K562 (cell line): Measurements from ENCODE around the gene ZNF652. TPM values are rescaled to one million over a fixed set of nuclear protein-coding genes. Genes with fewer than 3 reads are reported as not detected.

Experiments
- ATAC-seq: fragments of 200-7000 bp; cut with Tn5 transposase; 3 replicates; pipeline ENCODE4 v1.9.1; 2020; ENCODE audit warnings: moderate library complexity
- BruUV-seq: library from RNA; stranded (reverse); fragments of 400-500 nt; replicated peaks from 2 replicates; lab custom pipeline; 2021; lab: Mats Ljungman, UMichigan
- CTCF ChIA-PET: fragments of 300-600 bp; formaldehyde crosslinking; extraction: SDS; loops from one replicate; lab custom pipeline; 2021; ENCODE audit warnings: low intra/inter-chr PET ratio; lab: Yijun Ruan, JAX
- POLR2A ChIA-PET: fragments of 300-600, 350-650 bp; sonication (Branson Sonifier 250); formaldehyde crosslinking; extraction: SDS; loops from one replicate; lab custom pipeline; 2021; ENCODE audit warnings: antibody characterized with exemption, inconsistent platforms; lab: Yijun Ruan, JAX
- DNase-seq, 4 experiments: peaks; one replicate each; pipeline versions ENCODE4 v3.0.0 to v3.0.0-alpha.2; 2011 to 2018; ENCODE audit warnings: low spot score in 3 of 4, mixed read lengths in 3 of 4; ENCODE audit errors: extremely low read depth in 1 of 4
- FAIRE-seq: peaks from 2 replicates; lab custom pipeline; 2011; peaks lifted over from hg19 to GRCh38; lab: Jason Lieb, UNC
- H2AFZ ChIP-seq: 2 replicates; pipeline ENCODE4 v1.6.0; 2011; ENCODE audit warnings: low read depth, low read length, control low read depth, inconsistent platforms
- H3K27ac ChIP-seq: fragments of 200-600 bp; 3 replicates; pipeline ENCODE4 v1.8.0; 2011; ENCODE audit warnings: low read depth, mild to moderate bottlenecking, control low read depth, inconsistent platforms, low read length, moderate library complexity, mixed read lengths; ENCODE audit errors: extremely low read depth
- H3K27me3 ChIP-seq, 2 experiments: fragments of 300-600 bp in 1 of 2; 2 replicates in 1 of 2; 3 replicates in 1 of 2; pipeline versions ENCODE4 v1.6.0 to v1.8.0; 2011; ENCODE audit warnings: inconsistent platforms in 2 of 2, low read length in 2 of 2, mild to moderate bottlenecking in 1 of 2, mixed read lengths in 1 of 2, moderate library complexity in 1 of 2; ENCODE audit not compliant: control insufficient read depth in 2 of 2, insufficient read depth in 2 of 2
- H3K36me3 ChIP-seq: fragments of 300-600 bp; 3 replicates; pipeline ENCODE4 v1.8.0; 2011; ENCODE audit warnings: mild to moderate bottlenecking, low read length, inconsistent platforms; ENCODE audit not compliant: control insufficient read depth, insufficient read depth
- H3K4me1 ChIP-seq, 2 experiments: fragments of 200-600 bp in 1 of 2; replicated peaks in 1 of 2; 2 replicates in 1 of 2; 3 replicates in 1 of 2; pipeline versions ENCODE4 v1.5.1 to v1.8.0; 2011; ENCODE audit warnings: inconsistent platforms in 2 of 2, low read length in 2 of 2, mild to moderate bottlenecking in 1 of 2, mixed read lengths in 1 of 2, moderate library complexity in 1 of 2; ENCODE audit not compliant: control insufficient read depth in 2 of 2, insufficient read depth in 2 of 2
- H3K4me2 ChIP-seq: 2 replicates; pipeline ENCODE4 v1.6.1; 2011; ENCODE audit warnings: low read length, control low read depth, inconsistent platforms, mixed read lengths; ENCODE audit not compliant: insufficient read depth
- H3K4me3 ChIP-seq: fragments of 200-600 bp; sonication (generic), shearing (Covaris generic); 2 replicates; pipeline ENCODE4 v1.5.1; 2016; ENCODE audit warnings: control low read depth, inconsistent platforms
- H3K79me2 ChIP-seq: fragments of 200-600 bp; 3 replicates; pipeline ENCODE4 v1.8.0; 2011; ENCODE audit warnings: low read length, inconsistent platforms; ENCODE audit not compliant: control insufficient read depth, insufficient read depth
- H3K9ac ChIP-seq, 2 experiments: 2 replicates each; pipeline versions ENCODE4 v1.6.0 to v1.6.1; 2011; ENCODE audit warnings: low read depth in 2 of 2, low read length in 2 of 2, control low read depth in 1 of 2, inconsistent platforms in 1 of 2, mild to moderate bottlenecking in 1 of 2, mixed read lengths in 1 of 2; ENCODE audit not compliant: insufficient read depth in 1 of 2
- H3K9me1 ChIP-seq: one replicate; pipeline ENCODE4 v1.6.0; 2011; ENCODE audit warnings: inconsistent platforms, mild to moderate bottlenecking, low read length, moderate library complexity; ENCODE audit not compliant: control insufficient read depth, insufficient read depth
- H3K9me3 ChIP-seq: replicated peaks from 2 replicates; pipeline ENCODE4 v1.5.1; 2011; ENCODE audit warnings: low read depth, low read length, inconsistent platforms; ENCODE audit not compliant: control insufficient read depth, insufficient read depth
- H4K20me1 ChIP-seq: replicated peaks from 2 replicates; pipeline ENCODE4 v1.6.1; 2011; ENCODE audit warnings: low read length, inconsistent platforms, mixed read lengths; ENCODE audit not compliant: control insufficient read depth, insufficient read depth
- FOXM1 ChIP-seq, 2 experiments: fragments of 450-650 bp in 1 of 2; sonication (generic) in 1 of 2; formaldehyde crosslinking in 1 of 2; IDR thresholded peaks; 2 replicates each; pipeline versions ENCODE4 v1.6.1 to v1.9.0; 2017 to 2022; ENCODE audit warnings: low read depth in 2 of 2, mild to moderate bottlenecking in 2 of 2, missing genetic modification reagents in 1 of 2, moderate library complexity in 1 of 2
- HDGF ChIP-seq: fragments of 450-650 bp; IDR thresholded peaks from 2 replicates; pipeline ENCODE4 v1.6.1; 2016
- MXI1 ChIP-seq: IDR thresholded peaks from 2 replicates; pipeline ENCODE4 v1.6.1; 2011; ENCODE audit warnings: low read depth, mild to moderate bottlenecking, improper control_type of control experiment, low read length
- NFRKB ChIP-seq: fragments of 450-650 bp; IDR thresholded peaks from 2 replicates; pipeline ENCODE4 v1.6.1; 2016; ENCODE audit warnings: low read depth
- SLC30A9 ChIP-seq: fragments of 250-450 bp; sonication (Bioruptor Pico); IDR thresholded peaks from 2 replicates; pipeline ENCODE4 v1.8.0; 2022; ENCODE audit warnings: mild to moderate bottlenecking, moderate library complexity
- ZFX ChIP-seq: sonication (generic); formaldehyde crosslinking; IDR thresholded peaks from 2 replicates; pipeline ENCODE4 v1.8.0; 2022; ENCODE audit warnings: mild to moderate bottlenecking, missing genetic modification reagents, moderate library complexity
- ZNF511 ChIP-seq: sonication (generic); formaldehyde crosslinking; IDR thresholded peaks from 2 replicates; pipeline ENCODE4 v1.8.0; 2022; ENCODE audit warnings: mild to moderate bottlenecking, missing genetic modification reagents
- WGBS: fragments of 100-300 bp; shearing (Covaris generic); methylation state at CpG from one replicate; pipeline ENCODE4 v1.1.6; 2016; ENCODE audit warnings: low coverage, mixed read lengths; ENCODE audit not compliant: insufficient coverage; ENCODE audit errors: missing lambda C conversion rate; 5-methylcytosine and 5-hydroxymethylcytosine counted together
- in situ Hi-C: fragments of 300-500 bp; cut with MboI; formaldehyde crosslinking; loops from 4 replicates; pipeline ENCODE4 v1.15.0; 2018; ENCODE audit warnings: inconsistent platforms, mixed read lengths
- intact Hi-C: fragments of 100-400 bp; cut with micrococcal nuclease; formaldehyde crosslinking; loops from 2 replicates; pipeline ENCODE4 v1.14.2; 2022
- polyA plus RNA-seq, 8 experiments: library from polyadenylated mRNA; depleted of rRNA in 4 of 8; stranded (reverse) in 5 of 8; unstranded in 3 of 8; fragments of >200 nt; fragmentation: Nextera tagmentation in 2 of 8; fragmentation: Illumina TruSeq in 1 of 8; extraction: Ambion mirVana in 2 of 8; extraction: Trizol in 1 of 8; gene quantifications; 2 replicates each; pipeline versions ENCODE4 v1.2.1 to v1.2.3, GENCODE V29; 2011 to 2014; ENCODE audit warnings: inconsistent platforms in 1 of 8, missing spikeins in 1 of 8
- total RNA-seq, 7 experiments: library from RNA; depleted of rRNA in 6 of 7; stranded (reverse); fragments of >200 nt in 6 of 7; fragmentation: Illumina TruSeq in 2 of 7; extraction: Trizol in 2 of 7; gene quantifications; 2 replicates each; pipeline versions ENCODE4 v1.2.1 to v1.2.3, GENCODE V29; 2011 to 2021; ENCODE audit warnings: low replicate concordance in 1 of 7

Gene ZNF652
- total and polyA plus RNA-seq, 9 of the 15 experiments (the other 6 are each of a cell fraction or from before 2014, with no cell fraction given), result 5.1 to 15.5 (median 7.8) TPM

- in situ Hi-C loops (no loop called here), intact Hi-C loops (no loop called here)
- Histone ChIP-seq H3K9me3 (no peaks in the 10 kb centered on the region), H3K79me2 (no peaks in the 10 kb centered on the region), H3K27me3 (peaks cover 0 to 9% of the 10 kb centered on the region in 2 experiments; a peak in 1 of 5 replicates), H3K4me3 (no peak overlapping the region), H3K4me1 (peaks cover 6 to 16% of the 10 kb centered on the region in 2 experiments; a peak in 3 of 5 replicates), H3K9me1 (no peaks in the 10 kb centered on the region), H3K27ac (no peak overlapping the region), H2AFZ (no peak overlapping the region), H3K9ac (no peak overlapping the region), H3K4me2 (no peak overlapping the region), H3K36me3 (no peaks in the 10 kb centered on the region), H4K20me1 (no peaks in the 10 kb centered on the region)
- TF ChIP-seq NFRKB, result no peak
- TF ChIP-seq MXI1, result no peak
- TF ChIP-seq HDGF, result no peak
- DNase-seq, result no peak
- FAIRE-seq, result no peak
- ChIA-PET CTCF (no interaction called here), POLR2A (interaction anchor here (0.6 to 1.2 kb wide), 3 partner anchors 58 to 380 kb away, joined by 3 read pairs; no protein-coding TSS in a partner anchor)
- no peak for ATAC-seq
- WGBS, result 9% methylated on average over 10 of the region's 10 CpGs
- no TSS peak for BruUV-seq
Measured at GRCh38 chr17:49383060-49383459, 21.0 kb upstream of the ZNF652 start.

GRCh38 chr17:49382556-49382955 is 20.5 kb upstream of the ZNF652 start:
- in situ Hi-C loops, result no loop called here
- BruUV-seq, result no TSS peak

More at GRCh38 chr17:49382556-49382955, 20.5 kb upstream of the ZNF652 start:
- no peak for ATAC-seq
- Histone ChIP-seq H3K4me3 (no peak overlapping the region), H3K4me1 (peaks cover 2 to 11% of the 10 kb centered on the region in 2 experiments; a peak in 3 of 5 replicates), H2AFZ (no peak overlapping the region), H3K4me2 (no peak overlapping the region), H3K79me2 (no peaks in the 10 kb centered on the region), H3K27ac (no peak overlapping the region), H3K27me3 (peaks cover 0 to 9% of the 10 kb centered on the region in 2 experiments; a peak in 1 of 5 replicates), H3K9me3 (no peaks in the 10 kb centered on the region), H3K36me3 (no peaks in the 10 kb centered on the region), H4K20me1 (no peaks in the 10 kb centered on the region), H3K9ac (no peak overlapping the region), H3K9me1 (no peaks in the 10 kb centered on the region)
- TF ChIP-seq SLC30A9 (CRISPR knock-in tag) (no peak), ZFX (CRISPR knock-in tag) (no peak), FOXM1 (IDR thresholded peaks at IDR 0.05; ENCODE audit: low read depth) (no peak), FOXM1 (CRISPR knock-in tag; IDR thresholded peaks at IDR 0.05; ENCODE audit: low read depth) (no peak), ZNF511 (CRISPR knock-in tag) (no peak)
- no peak for FAIRE-seq
- POLR2A ChIA-PET, result interaction anchor here (0.6 to 1.7 kb wide), 3 partner anchors 11 to 381 kb away, joined by 3 to 9 read pairs (median 3); no protein-coding TSS in a partner anchor
- 3% methylated on average over 7 of the region's 7 CpGs for WGBS
- DNase-seq, result no peak
- CTCF ChIA-PET, result no interaction called here
- intact Hi-C loops, result no loop called here
